HS-5 (cell line): Measurements from ENCODE around the gene UNC13A.

ENCODE experiments used
- DNase-seq: peaks from one replicate; pipeline ENCODE4 v3.0.0-alpha.2; 2012; ENCODE audit warnings: low read depth

Gene UNC13A

GRCh38 chr19:17665058-17665457 lies 23.1 kb downstream of the UNC13A start:
- no peak for DNase-seq

- DNase-seq: no peak
These were observed 28.2 kb downstream of the UNC13A start for GRCh38 chr19:17659996-17660395.

- no peak for DNase-seq
These were observed 29.5 kb downstream of the UNC13A start for GRCh38 chr19:17658666-17659065.

- DNase-seq: no peak
These were observed 29.9 kb downstream of the UNC13A start for GRCh38 chr19:17658240-17658639.

GRCh38 chr19:17656970-17657369 lies 31.2 kb downstream of the UNC13A start:
- no peak for DNase-seq

- no peak for DNase-seq
These were observed 32.2 kb downstream of the UNC13A start for GRCh38 chr19:17655751-17656472.

- DNase-seq: no peak
These were observed 33.2 kb downstream of the UNC13A start for GRCh38 chr19:17654993-17655392.

GRCh38 chr19:17652627-17653026 lies 35.5 kb downstream of the UNC13A start:
- DNase-seq: no peak

GRCh38 chr19:17648786-17649185 lies 39.4 kb downstream of the UNC13A start:
- DNase-seq: no peak

- no peak for DNase-seq
These were observed 40.0 kb downstream of the UNC13A start for GRCh38 chr19:17648097-17648660.

GRCh38 chr19:17647071-17648020 lies 40.8 kb downstream of the UNC13A start:
- no peak for DNase-seq

- DNase-seq: no peak
These were observed 41.7 kb downstream of the UNC13A start for GRCh38 chr19:17646441-17646840.

- DNase-seq: no peak
These were observed 42.7 kb downstream of the UNC13A start for GRCh38 chr19:17645339-17645963.

- no peak for DNase-seq
These were observed 45.5 kb downstream of the UNC13A start for GRCh38 chr19:17642656-17643055.

GRCh38 chr19:17641846-17642245 lies 46.3 kb downstream of the UNC13A start:
- no peak for DNase-seq

- no peak for DNase-seq
These were observed 47.0 kb downstream of the UNC13A start for GRCh38 chr19:17641181-17641580.

- DNase-seq: no peak
These were observed 54.5 kb downstream of the UNC13A start for GRCh38 chr19:17633700-17634099.

GRCh38 chr19:17632577-17632976 lies 55.6 kb downstream of the UNC13A start:
- no peak for DNase-seq

GRCh38 chr19:17629760-17630159 lies 58.4 kb downstream of the UNC13A start:
- no peak for DNase-seq

- DNase-seq: no peak
These were observed 60.2 kb downstream of the UNC13A start for GRCh38 chr19:17627921-17628320.

GRCh38 chr19:17627161-17627560 lies 61.0 kb downstream of the UNC13A start:
- no peak for DNase-seq

GRCh38 chr19:17626456-17627015 lies 61.6 kb downstream of the UNC13A start:
- DNase-seq: no peak
